SK-N-SH treated with all-trans-retinoic acid at 6 μM for 48 hours (cell line): ENCODE results near the gene DPYD.

Experiments used
- ATAC-seq: fragments of 200-7000 bp; cut with Tn5 transposase; 3 replicates; pipeline ENCODE4 v1.9.1; 2020; ENCODE audit warnings: mild to moderate bottlenecking, moderate library complexity
- ARNTL ChIP-seq: fragments of 450-650 bp; formaldehyde crosslinking; IDR thresholded peaks from 2 replicates; pipeline ENCODE4 v1.5.0; 2020; ENCODE audit warnings: low read depth, mild to moderate bottlenecking, moderate library complexity, borderline replicate concordance
- CREB5 ChIP-seq: fragments of 250-450 bp; sonication (Bioruptor Pico); IDR thresholded peaks from 2 replicates; pipeline ENCODE4 v1.5.1; 2020; ENCODE audit warnings: low read depth, mild to moderate bottlenecking, moderate library complexity
- CSDC2 ChIP-seq: fragments of 250-450 bp; sonication (Bioruptor Pico); IDR thresholded peaks from 2 replicates; pipeline ENCODE4 v1.5.0; 2020; ENCODE audit warnings: mild to moderate bottlenecking, moderate library complexity
- CSRNP3 ChIP-seq: fragments of 250-450 bp; sonication (Bioruptor Pico); IDR thresholded peaks from 2 replicates; pipeline ENCODE4 v1.5.1; 2021; ENCODE audit warnings: mild to moderate bottlenecking, moderate library complexity
- ESRRG ChIP-seq: fragments of 250-450 bp; sonication (Bioruptor Pico); IDR thresholded peaks from 2 replicates; pipeline ENCODE4 v1.6.1; 2021; ENCODE audit warnings: mild to moderate bottlenecking
- GLIS3 ChIP-seq: fragments of 250-450 bp; sonication (Bioruptor Pico); IDR thresholded peaks from 2 replicates; pipeline ENCODE4 v1.5.0; 2020; ENCODE audit warnings: mild to moderate bottlenecking, moderate library complexity
- ISL1 ChIP-seq: fragments of 250-450 bp; sonication (Bioruptor Pico); IDR thresholded peaks from 2 replicates; pipeline ENCODE4 v2.1.2; 2022; ENCODE audit warnings: mild to moderate bottlenecking, moderate library complexity
- OSR1 ChIP-seq: fragments of 250-450 bp; sonication (Bioruptor Pico); IDR thresholded peaks from 2 replicates; pipeline ENCODE4 v1.8.0; 2022; ENCODE audit warnings: moderate library complexity, mild to moderate bottlenecking, inconsistent platforms
- POU6F1 ChIP-seq: fragments of 250-450 bp; sonication (Bioruptor Pico); IDR thresholded peaks from 2 replicates; pipeline ENCODE4 v1.8.0; 2021; ENCODE audit warnings: low read depth, mild to moderate bottlenecking, moderate library complexity, borderline replicate concordance
- RARB ChIP-seq: fragments of 250-450 bp; sonication (Bioruptor Pico); IDR thresholded peaks from 2 replicates; pipeline ENCODE4 v1.8.0; 2021; ENCODE audit warnings: mild to moderate bottlenecking, moderate library complexity
- TCF4 ChIP-seq: fragments of 250-450 bp; sonication (Bioruptor Pico); IDR thresholded peaks from 2 replicates; pipeline ENCODE4 v1.8.0; 2021; ENCODE audit warnings: mild to moderate bottlenecking, moderate library complexity, borderline replicate concordance
- TOX ChIP-seq: fragments of 250-450 bp; sonication (Bioruptor Pico); IDR thresholded peaks from 2 replicates; pipeline ENCODE4 v1.8.0; 2021; ENCODE audit warnings: mild to moderate bottlenecking, moderate library complexity, borderline replicate concordance
- TSHZ2 ChIP-seq: fragments of 250-450 bp; sonication (Bioruptor Pico); IDR thresholded peaks from 2 replicates; pipeline ENCODE4 v1.5.0; 2020; ENCODE audit warnings: mild to moderate bottlenecking, moderate library complexity
- ZFP3 ChIP-seq: fragments of 250-450 bp; sonication (Bioruptor Pico); IDR thresholded peaks from 2 replicates; pipeline ENCODE4 v1.5.0; 2020; ENCODE audit warnings: mild to moderate bottlenecking, moderate library complexity
- ZNF70 ChIP-seq: fragments of 450-650 bp; formaldehyde crosslinking; IDR thresholded peaks from 2 replicates; pipeline ENCODE4 v1.5.0; 2020; ENCODE audit warnings: mild to moderate bottlenecking, moderate library complexity
- ZNF8 ChIP-seq: fragments of 450-650 bp; formaldehyde crosslinking; IDR thresholded peaks from 2 replicates; pipeline ENCODE4 v1.5.0; 2020; ENCODE audit warnings: mild to moderate bottlenecking, moderate library complexity

The DPYD gene

GRCh38 chr1:97827887-97828286 is 92.9 kb downstream of the DPYD start:
- ATAC-seq: no peak
- no peak for TF ChIP-seq CSDC2 (CRISPR knock-in tag)
- no peak for TF ChIP-seq TOX (CRISPR knock-in tag)
- TF ChIP-seq ZFP3 (CRISPR knock-in tag): no peak
- TF ChIP-seq CSRNP3 (CRISPR knock-in tag): no peak
- TF ChIP-seq OSR1 (CRISPR knock-in tag): no peak
- TF ChIP-seq ARNTL (CRISPR knock-in tag): no peak
- no peak for TF ChIP-seq GLIS3 (CRISPR knock-in tag)
- no peak for TF ChIP-seq ESRRG (CRISPR knock-in tag)
- no peak for TF ChIP-seq TSHZ2 (CRISPR knock-in tag)
- TF ChIP-seq, all 23 proteins: peak for 0

- no peak for ATAC-seq
- TF ChIP-seq POU6F1 (CRISPR knock-in tag) (no peak), CREB5 (CRISPR knock-in tag) (no peak), ISL1 (CRISPR knock-in tag) (peak; percentile 31), OSR1 (CRISPR knock-in tag) (no peak), ARNTL (CRISPR knock-in tag) (no peak), ZFP3 (CRISPR knock-in tag) (no peak), CSDC2 (CRISPR knock-in tag) (no peak), ESRRG (CRISPR knock-in tag) (no peak), TCF4 (CRISPR knock-in tag) (peak; percentile 32; the same call in 1 of the 2 replicates), CSRNP3 (CRISPR knock-in tag) (0 out of 2 replicates have a peak, but pooled peaks have one; percentile 13), ZNF8 (CRISPR knock-in tag) (0 out of 2 replicates have a peak, but pooled peaks have one; percentile 47), TSHZ2 (CRISPR knock-in tag) (no peak; the same call in 1 of the 2 replicates), ZNF70 (CRISPR knock-in tag) (no peak)
Observed at GRCh38 chr1:97826820-97827219, 94.0 kb downstream of the DPYD start.

GRCh38 chr1:97824624-97825023 is 96.2 kb downstream of the DPYD start:
- no peak for ATAC-seq
- TF ChIP-seq RARB: no peak
- no peak for TF ChIP-seq ZNF70 (CRISPR knock-in tag)
- no peak for TF ChIP-seq CREB5 (CRISPR knock-in tag)
- TF ChIP-seq OSR1 (CRISPR knock-in tag): no peak
- TF ChIP-seq CSDC2 (CRISPR knock-in tag): no peak
- no peak for TF ChIP-seq TOX (CRISPR knock-in tag)
- TF ChIP-seq ARNTL (CRISPR knock-in tag): no peak
- no peak for TF ChIP-seq GLIS3 (CRISPR knock-in tag)
- no peak for TF ChIP-seq ESRRG (CRISPR knock-in tag)
- TF ChIP-seq TCF4 (CRISPR knock-in tag): no peak
- TF ChIP-seq, all 23 proteins: peak for 0
